C4-2B (cell line): ENCODE data around the gene ARMC9.
"Not testable (repeated sequence)": the region's sequence is repeated elsewhere in the genome, so short reads cannot be mapped to it uniquely, and the experiment has no call there.

Source experiments
- H3K27ac ChIP-seq: fragments of 450-650 bp; 2 replicates; pipeline ENCODE4 v1.5.1; 2017
- ZFX ChIP-seq: fragments of 450-650 bp; IDR thresholded peaks from 2 replicates; pipeline ENCODE4 v1.6.1; 2017
- TF ChIP-seq, protein P1 (sequence below): fragments of 450-650 bp; conservative IDR thresholded peaks from 2 replicates; pipeline ENCODE4 v1.5.1; 2017; ENCODE audit warnings: mild to moderate bottlenecking

Gene ARMC9

DNA sequence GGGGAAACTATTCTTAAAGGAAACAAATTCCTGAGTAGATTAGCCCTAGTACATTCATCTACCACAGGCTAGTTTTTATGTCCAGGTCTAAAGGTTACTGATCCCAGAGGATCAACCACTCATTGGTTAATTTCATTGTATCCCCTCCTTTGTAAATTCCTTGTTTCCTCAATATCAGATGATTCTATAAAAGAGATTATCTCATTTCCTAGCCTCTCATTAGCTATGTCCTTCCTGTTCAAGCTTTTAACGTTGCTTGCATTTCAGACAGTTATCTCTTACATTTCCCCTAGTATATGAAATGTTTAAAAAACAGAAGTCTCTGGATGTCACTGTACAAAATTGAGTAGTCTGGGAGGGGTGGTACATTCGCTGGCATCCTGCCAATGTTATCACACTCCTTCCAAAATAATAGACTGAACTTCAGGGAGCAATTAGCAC lies 24.2 kb upstream of the ARMC9 start:
- no peak overlapping the region for H3K27ac ChIP-seq
- no peak for TF ChIP-seq ZFX
- TF ChIP-seq, protein P1, sequence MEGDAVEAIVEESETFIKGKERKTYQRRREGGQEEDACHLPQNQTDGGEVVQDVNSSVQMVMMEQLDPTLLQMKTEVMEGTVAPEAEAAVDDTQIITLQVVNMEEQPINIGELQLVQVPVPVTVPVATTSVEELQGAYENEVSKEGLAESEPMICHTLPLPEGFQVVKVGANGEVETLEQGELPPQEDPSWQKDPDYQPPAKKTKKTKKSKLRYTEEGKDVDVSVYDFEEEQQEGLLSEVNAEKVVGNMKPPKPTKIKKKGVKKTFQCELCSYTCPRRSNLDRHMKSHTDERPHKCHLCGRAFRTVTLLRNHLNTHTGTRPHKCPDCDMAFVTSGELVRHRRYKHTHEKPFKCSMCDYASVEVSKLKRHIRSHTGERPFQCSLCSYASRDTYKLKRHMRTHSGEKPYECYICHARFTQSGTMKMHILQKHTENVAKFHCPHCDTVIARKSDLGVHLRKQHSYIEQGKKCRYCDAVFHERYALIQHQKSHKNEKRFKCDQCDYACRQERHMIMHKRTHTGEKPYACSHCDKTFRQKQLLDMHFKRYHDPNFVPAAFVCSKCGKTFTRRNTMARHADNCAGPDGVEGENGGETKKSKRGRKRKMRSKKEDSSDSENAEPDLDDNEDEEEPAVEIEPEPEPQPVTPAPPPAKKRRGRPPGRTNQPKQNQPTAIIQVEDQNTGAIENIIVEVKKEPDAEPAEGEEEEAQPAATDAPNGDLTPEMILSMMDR = no peak

DNA sequence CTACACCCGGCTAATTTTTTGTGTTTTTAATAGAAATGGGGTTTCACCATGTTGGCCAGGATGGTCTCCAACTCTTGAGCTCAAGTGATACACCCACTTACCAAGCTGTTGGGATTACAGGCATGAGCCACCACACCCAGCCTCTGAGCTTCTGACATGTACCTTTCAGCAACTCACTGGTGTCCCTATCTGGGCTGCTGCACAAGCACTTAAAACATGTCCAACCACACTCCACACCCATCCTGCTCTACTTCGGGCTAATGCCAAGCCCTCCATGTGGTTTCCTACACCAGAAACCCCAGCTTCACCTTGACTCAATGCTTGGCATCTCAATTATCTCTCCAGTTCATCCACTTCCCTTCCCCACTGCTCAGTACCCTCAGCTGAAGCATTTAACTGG lies 22.4 kb upstream of the ARMC9 start:
- no peak overlapping the region for H3K27ac ChIP-seq
- no peak for TF ChIP-seq ZFX
- TF ChIP-seq, protein P1 = no peak

DNA sequence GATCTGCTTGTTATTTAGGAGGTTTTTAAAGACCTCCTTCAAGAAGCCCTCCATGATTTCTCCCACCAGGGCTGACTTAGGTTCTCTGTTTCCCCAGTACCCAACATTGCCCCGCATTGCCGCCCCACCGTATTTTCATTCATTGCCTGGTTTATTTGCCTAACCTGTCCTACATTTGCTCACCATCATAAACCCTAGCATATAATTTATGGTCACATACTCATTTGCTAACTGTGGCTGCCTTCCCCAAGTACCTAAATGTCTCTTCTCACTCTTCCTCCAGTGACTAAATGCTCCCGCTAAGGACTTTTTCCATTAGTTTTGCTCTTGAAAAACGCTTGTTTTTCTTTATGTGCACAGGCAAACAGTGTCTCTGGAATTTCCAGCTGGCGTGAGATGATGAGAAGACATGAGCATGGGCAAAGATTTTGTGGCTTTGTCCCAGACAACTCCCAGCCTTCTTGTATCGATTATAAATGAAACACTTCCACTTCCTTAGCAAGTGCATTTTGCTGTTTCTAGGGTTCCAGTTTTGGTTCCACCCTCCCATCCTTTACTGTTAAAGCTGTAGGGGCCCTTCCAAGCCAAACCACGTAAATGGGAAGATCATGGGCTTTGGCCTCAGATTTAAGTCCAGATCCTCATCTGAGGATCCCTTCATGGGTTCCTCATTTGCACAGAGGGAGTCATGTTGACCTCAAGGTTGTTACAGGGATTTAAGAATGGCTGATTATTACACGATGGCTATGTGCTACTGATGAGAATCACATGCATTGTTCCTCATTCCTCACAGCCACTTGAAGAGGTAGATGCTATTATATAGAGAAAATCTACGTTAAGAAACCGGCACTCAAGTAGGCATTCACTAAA lies 21.0 kb upstream of the ARMC9 start:
- TF ChIP-seq, protein P1 = no peak
- H3K27ac ChIP-seq = no peak overlapping the region

DNA sequence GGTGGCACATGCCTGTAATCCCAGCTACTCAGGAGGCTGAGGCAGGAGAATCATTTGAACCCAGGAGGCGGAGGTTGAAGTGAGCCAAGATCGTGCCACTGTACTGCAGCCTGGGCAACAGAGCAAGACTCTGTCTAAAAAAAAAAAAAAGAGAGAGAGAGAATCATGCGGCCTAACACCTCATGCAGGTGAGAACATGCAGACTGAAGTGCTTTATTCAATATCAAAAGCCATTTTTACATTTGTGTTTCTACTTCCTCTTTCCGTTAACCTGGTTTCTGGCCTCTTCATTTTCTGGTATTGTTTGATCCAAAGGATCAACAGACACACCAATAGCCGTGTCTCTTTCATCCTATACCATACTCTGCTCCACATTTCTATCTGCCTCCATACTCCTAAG lies 19.6 kb upstream of the ARMC9 start:
- H3K27ac ChIP-seq = not testable (repeated sequence)

DNA sequence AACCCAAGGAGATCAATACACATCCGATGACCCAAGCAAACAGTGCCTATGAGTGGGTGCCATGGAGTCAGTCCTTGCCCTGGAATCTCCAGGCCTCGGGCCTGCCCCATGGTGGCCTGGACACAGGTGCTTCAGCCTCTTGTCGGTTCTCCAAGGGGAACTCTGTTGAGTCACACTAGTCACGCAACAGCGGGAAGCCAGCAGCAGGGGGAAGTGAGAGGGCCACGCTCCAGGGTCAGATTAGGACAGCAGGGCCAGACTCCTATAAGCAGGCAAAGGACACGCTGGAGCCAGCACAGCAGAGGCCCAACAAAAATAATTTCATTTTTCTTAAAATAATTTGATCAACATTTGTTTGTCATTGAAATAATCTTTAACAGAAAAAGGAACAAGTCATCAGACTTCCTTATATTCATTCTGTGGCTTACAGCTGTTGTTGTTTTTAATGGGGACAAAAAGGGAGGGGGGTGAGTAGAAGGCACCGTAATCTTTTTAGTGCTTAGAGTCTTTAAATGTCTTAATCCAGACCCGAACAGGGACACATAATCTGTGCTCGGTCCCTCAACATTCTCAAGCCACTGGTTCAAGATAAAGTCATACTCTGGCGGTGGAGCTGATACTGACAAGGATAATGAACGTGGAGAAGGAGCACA lies 16.4 kb upstream of the ARMC9 start:
- TF ChIP-seq ZFX = no peak
- TF ChIP-seq, protein P1 = no peak
- H3K27ac ChIP-seq = no peak overlapping the region

DNA sequence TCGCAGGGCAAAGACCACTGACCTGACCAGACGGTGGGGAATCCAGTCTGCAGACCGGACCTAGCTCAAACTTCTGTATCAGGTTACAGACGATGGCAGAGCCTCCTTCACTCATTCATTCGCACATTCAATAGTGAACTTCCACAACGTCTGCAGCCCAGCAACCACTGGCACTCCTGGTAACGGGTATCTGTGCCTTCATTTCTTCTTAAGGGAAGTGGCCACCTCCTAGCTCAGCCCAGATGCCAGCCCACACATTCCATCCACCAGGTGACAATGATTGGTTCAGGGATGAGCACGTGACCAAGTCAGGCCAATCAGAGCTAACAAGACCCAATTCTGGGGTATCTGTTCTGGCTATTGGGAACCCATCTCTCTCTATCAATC lies 15.9 kb upstream of the ARMC9 start:
- no peak for TF ChIP-seq ZFX
- TF ChIP-seq, protein P1 = no peak
- H3K27ac ChIP-seq = no peak overlapping the region

DNA sequence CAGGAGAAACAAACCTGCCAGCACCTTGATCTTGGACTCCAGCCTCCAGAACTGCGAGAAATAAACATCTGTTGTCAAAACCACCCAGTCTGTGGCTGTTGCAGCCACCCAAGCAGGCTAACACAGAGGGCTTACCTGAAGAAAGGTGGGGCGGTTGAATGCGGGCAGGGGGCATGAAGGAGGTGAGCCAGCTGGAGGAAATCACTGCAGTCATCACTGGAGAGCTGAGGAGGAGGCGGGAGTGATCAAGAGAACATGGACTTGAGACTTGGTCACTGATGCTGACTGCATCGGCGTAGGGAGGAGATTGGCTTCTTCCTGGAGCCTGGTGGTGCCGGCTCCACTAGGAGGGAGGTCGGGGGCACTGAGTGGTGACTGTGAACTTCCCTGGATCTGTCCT lies 14.6 kb upstream of the ARMC9 start:
- TF ChIP-seq, protein P1 = no peak
- TF ChIP-seq ZFX = no peak
- H3K27ac ChIP-seq = no peak overlapping the region
